Stimulated activated CD8-positive, alpha-beta memory T cell treated with anti-CD3 and anti-CD28 coated beads, Interleukin-4, amount 100 ng/mL, for 24 hours (primary cell): ENCODE measurements around the gene RIC3.

Experiments used
- DNase-seq: peaks from one replicate; pipeline ENCODE4 v3.0.0-alpha.2; 2020; ENCODE audit warnings: low read depth

Gene RIC3

DNA sequence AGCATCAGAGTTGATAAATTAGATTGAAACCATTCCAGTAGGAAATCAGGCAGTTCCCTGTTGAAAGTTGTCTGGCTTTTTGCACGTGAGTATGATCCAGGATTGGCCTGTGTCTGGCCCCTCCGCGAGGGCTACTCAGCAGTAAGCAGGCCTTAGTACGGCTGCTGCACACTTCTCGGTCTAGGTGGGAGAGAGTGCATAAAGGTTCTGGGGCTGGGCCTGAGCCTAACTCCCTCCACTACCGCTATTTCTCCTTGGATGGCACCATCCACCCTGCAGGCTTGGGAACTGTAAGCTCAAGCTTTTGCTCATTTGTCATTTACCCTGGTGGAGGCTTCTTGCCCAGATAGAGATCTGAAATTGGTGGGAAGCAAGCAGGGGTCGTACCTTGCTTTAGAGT, 65.9 kb downstream of the RIC3 start:
- no peak for DNase-seq

DNA sequence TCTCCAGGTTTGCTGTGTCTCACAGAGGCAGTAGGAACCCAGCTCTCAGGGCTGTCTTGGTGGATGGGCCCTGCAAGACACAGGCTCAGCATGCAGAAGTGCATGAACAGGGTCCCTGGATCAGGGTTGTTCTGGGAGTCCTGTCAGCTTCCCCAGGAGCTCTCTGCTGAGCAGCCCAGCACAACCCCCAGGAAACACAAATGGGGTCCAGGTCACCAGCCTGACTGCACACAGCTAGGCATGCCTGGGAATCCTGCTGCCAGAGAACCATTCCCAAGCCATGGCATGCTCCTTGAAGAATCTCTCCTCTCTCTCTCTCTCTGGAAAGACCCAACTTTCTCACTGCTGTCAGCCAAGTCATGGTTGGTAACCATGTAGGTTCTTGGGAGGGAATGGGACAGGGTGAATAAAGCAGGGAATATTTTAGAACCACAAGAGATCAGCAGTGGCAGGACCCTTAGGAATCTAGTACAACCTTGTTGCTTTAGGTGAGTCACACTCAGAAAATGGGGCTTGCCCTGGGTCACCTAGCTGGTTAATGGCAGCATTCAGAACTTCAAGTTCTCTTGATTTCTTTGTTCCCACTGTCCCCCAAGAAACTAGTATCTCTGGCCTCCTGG, 66.4 kb downstream of the RIC3 start:
- no peak for DNase-seq

DNA sequence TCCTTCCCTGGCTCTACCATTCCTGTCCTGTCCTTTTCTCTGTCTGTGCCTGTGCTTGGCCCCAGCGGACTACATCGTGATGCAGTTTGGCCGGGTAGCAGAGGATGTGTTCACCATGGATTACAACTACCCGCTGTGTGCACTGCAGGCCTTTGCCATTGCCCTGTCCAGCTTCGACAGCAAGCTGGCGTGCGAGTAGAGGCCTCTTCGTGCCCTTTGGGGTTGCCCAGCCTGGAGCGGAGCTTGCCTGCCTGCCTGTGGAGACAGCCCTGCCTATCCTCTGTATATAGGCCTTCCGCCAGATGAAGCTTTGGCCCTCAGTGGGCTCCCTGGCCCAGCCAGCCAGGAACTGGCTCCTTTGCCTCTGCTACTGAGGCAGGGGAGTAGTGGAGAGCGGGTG, 67.4 kb downstream of the RIC3 start:
- DNase-seq, result no peak

DNA sequence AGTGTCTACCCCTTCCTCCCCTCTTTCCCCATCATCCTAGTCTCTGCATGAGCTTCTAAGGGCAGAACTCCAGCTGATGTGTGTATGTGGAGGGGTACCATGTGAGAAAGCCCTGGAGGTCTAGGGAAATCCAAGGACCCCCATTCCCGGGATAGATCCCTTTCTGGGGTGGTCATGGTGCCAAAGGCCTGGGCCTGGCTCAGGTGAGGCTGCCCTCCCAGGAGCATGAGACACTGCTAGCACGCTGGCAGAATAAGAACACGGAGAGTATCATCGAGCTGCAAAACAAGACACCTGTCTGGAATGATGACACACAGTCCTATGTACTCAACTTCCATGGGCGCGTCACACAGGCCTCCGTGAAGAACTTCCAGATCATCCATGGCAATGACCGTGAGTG, 68.2 kb downstream of the RIC3 start:
- no peak for DNase-seq

DNA sequence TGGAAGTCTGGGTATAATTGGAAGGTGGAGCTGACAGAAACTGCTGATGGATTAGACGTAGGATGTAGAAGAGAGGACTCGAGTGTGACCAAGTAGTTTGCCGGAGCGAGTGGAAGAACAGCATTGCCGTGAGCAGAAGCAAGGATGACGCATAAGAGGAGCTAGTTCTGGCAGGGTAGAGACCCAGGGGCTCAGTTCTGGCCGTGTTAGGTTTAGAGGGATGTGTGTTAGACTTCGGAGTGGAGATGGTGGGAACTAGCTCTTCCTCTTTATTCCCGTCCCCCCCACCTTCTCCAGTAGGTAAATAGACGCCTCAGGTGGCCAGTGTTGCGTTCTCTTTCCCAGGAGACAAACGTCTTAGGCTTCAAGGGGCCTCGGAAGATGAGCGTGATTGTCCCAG, 68.7 kb downstream of the RIC3 start:
- DNase-seq, result no peak

DNA sequence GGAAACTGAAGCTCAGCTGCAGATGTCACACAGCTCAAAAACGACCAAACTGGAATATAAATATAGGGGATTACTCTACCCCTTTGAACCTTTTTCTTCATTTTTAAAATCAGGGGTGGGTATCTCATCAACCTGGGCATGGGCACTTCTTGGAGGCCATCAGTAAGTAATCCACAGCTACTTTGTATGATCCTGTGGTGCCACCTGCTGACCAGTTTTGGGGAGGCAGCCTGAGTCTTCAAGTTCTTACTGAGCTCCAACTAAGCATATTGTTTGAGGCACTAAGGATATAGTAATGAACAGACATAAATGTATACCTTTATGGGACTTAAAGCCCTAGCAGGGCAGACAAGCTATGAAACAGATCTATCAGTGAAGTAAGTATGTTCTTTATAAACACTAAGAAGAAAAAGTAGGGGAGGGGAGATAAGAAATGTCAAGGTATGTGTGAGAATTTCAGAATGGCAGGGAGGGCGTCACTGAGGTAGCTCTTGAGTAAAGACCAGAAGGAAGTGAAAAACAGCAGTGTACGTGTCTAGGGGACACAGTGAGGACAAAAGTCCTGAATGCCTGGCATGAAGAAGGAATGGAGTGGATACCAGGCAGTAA, 69.4 kb downstream of the RIC3 start:
- DNase-seq, result peak; percentile 58

DNA sequence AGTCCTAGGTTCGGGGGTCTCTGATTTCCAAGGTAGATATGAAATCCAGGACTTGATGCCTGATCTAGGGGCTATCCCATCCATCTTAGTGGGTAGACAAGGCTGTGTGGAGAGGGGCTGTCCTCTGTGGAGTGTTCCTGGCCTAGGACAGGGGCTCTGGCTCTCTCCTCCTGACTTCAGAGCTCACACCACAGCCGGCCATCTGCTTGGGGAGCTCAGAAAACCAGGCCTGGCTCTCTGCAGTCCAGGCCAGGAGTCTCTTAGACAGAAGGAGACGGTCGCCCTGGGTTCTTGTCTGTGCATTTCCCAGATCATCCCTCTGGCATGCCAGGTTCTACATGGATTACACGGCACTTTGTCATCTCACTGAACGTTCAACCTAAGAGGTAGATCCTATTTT, 69.9 kb downstream of the RIC3 start:
- no peak for DNase-seq

DNA sequence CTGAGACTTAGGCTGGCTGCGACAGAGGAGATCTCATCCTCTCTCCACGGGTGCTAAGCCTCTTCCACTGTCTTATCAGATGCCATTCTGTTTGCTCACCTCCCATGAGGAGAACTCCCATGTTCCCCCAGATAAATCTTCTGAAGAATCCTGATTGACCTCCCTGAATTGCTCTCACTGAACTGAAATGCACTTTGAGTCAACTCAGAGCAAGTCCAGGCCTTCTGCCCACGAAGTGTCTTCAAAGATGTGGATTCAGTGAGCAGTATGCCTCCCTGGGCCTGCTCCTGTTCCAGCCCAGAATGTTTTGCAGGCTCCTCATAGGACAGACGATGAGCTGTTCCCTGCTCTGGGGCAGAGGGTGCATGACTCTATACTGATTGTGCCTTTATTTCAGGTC, 70.5 kb downstream of the RIC3 start:
- no peak for DNase-seq

DNA sequence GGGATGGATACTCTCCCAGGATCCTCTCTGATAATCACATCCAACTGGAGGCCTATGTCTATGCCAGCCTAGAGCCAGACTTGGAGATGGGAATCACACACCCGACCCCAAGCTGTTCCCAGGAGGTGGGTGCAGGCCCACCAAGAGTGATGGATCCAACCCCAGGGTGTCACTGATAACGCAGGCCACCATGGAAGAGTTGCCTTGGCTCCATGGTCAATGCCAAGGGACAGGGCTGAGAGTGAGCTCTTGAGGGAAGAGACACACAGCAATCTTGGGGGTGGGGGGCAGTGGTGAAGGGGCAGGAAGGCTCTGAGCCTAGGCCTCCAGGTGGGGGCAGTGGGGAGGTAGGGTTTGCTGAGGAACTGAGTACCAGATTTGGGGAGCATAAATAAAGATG, 70.9 kb downstream of the RIC3 start:
- no peak for DNase-seq

DNA sequence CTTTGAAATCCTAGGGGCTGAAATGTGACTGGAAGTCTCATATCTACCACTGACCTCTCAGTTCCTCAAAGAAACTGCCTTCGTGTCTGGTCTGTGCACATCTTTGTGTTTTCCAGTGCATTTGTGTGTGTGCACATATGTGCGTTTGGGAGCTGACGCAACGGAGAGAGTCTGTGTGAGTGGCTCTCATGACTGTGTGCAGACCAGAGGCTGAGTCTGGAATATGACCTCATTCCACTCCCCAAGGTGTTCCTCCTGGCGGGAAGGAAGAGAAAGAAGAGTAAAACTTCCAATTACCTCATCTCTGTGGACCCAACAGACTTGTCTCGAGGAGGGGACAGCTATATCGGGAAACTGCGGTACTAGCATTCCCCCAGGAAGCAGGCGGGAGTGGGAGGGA, 71.4 kb downstream of the RIC3 start:
- no peak for DNase-seq

DNA sequence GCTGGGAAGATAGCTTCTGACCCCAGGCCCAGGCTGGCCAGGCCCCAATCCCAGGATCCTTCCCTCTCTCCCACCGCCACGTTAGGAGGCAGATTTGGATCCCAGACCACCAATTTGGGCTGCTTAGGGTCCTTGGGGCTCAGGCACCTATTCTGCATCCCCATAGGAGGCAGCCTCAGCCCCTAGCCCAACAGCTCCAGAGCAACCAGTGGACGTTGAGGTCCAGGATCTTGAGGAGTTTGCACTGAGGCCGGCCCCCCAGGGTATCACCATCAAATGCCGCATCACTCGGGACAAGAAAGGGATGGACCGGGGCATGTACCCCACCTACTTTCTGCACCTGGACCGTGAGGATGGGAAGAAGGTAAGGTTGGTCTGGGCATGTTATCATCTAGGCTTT, 71.8 kb downstream of the RIC3 start:
- DNase-seq, result no peak

DNA sequence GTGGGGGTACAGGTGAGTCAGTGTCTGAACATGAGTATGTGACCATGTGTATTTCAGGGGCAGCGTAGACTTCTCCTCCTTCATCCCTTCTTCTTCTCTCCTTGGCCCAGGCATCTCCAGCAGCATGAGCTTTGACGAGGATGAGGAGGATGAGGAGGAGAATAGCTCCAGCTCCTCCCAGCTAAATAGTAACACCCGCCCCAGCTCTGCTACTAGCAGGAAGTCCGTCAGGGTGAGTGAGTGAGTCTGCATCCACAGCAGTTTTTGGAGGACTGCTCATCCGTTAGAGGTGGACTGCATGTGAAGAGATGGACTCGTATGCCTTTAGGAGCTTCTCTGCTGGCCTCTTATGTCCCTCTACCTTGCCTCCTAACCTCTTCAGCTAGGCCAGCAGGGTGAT, 72.2 kb downstream of the RIC3 start:
- no peak for DNase-seq

DNA sequence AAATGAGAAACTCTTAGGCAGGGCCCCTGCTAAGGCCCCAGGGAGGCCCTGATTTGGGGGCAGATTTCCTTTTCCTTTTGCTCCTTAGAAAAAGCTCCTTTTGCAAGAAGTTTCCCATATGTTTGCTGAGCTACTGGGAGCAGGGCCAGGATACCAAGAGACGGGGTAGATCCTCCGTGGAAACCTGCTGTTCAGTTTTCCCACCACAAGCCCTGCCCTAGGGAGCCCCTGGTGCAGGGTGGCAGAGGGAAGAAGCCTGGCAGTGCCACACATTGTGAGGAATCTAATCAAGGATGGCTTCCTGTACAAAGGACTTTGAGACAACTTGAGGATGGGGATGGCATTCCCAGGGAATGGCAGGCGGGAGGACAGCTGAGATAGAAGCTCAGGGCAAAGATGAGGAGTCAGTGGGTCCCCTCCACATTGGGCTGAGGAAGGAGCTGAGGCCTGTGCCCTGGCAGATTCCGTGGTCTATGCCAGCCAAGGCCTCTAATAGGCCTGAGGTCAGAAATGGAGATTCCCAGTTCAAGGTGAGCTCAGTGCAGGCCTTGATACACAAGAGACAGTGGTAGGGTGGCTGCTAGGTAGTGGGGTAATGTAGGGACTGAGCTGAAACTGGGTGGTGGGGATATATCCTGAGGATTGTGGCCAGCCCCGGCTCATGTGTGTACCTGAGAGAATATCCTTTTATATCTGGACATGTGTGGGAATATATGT, 72.9 kb downstream of the RIC3 start:
- no peak for DNase-seq

DNA sequence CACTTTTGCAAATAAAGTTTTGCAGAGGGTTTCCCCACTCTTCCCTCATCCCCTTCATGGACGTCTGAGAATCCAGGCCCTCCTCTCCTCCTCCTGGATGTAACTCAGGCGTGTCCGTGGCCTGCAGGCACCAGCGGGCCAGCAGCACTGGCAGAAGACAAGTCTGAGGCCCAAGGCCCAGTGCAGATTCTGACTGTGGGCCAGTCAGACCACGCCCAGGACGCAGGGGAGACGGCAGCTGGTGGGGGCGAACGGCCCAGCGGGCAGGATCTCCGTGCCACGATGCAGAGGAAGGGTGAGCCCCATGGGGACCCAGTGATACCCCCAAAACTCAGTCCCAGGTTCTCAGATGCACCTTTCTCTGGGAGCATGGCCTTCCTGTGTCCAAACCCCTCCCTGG, 73.5 kb downstream of the RIC3 start:
- no peak for DNase-seq

DNA sequence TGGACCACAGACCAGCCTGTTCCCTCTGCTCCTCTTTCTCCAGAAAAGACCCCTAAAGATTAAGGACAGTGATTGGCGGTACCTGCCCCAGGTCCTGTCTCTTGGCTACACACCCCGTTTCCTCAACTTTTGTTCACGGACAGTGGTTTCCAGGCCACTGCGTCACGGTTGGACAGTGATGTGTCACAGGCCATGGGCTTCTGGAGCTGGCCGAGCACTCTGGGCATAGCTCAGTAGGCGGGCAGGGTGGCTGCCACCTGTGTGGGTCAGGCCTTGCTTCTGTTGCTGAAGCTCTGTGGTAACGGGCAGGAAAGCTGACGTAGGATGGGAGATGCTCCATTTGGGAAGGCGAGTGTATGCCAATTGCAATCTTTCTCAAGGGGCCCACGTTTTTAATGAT, 74.2 kb downstream of the RIC3 start:
- DNase-seq, result no peak

DNA sequence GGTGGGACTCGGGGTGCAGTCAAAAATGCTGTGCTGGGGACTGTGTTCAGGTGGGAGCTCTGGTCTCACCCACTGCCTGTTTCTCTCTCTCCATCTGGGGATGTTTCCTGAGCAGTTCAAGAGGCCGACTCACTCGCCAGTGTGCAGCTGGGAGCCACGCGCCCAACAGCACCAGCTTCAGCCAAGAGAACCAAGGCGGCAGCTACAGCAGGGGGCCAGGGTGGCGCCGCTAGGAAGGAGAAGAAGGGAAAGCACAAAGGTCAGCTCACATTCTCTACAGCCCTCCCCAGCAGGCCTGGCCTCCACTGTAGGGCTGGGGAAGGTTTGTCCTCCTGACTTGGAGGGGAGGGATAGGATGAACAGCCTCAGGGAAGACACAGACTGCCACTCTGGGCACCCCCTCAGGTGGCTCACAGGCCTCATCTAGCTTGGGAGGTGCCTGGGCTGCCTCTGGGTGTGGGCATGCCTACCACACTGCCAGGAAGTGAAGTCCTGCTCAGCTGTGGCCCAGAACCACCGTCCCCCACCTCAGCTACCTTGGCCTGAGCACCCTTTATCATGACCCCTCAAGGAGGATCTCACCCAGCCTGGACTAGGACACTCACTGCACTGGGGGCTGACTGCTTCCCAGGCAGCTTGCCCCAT, 74.8 kb downstream of the RIC3 start:
- DNase-seq, result no peak

DNA sequence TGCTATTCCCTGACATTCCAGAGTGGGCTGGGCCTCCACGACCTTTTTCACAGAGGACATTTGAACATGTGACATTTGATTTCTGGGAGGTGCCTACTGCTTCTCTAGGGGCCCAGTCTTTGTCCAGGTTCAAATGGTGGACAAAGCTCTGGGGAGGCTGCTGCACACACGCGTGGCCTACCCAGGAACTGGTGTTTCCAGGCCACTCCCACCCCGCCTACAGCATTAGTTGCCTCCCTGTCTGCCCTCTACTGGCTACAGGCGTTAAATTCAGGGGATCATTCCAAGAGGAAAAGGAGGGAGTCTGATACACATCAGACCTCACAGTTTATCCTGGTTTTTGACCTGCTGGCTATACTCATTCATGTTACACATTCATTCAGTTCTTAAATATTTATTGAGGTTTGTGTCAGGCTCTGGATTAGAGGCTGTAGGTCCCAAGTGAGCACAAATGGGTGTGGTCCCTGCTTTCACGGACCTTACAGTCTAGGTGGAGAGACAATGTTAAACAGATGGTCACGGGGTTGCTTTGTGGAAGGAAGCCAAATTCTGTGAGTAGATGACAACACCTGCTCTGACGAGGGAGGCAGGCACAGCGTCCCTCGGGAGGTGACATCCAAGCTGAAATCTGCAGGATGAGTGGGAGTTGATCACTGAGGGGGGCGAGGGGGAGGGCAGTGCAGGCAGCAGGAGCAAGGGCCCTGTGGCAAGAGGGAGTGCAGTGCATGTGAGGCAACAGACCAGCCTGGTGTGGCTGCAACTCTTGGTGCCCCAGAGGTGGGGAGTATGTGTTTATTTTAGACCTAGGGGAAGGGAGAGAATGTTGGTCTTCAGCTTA, 76.0 kb downstream of the RIC3 start:
- DNase-seq, result peak; percentile 23

DNA sequence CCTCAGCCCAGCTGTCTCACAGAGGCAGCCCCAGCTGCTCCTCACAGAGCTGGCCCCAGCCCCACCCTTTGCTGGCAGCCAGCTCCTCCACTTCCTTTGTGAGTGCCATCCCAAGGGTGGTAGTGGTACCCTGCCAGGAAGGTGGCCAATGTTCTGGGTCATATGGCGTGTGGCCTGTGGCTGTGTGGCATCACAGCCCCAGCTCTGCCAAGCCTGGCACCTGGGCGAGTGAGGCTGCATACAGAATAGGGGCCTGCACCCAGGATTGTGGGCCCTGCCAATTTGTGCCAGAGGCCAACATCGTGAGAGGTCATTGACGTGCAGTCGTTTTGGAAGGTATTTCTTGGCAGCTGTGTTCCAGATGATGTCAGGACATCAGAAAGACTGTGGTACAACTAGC, 77.1 kb downstream of the RIC3 start:
- no peak for DNase-seq

DNA sequence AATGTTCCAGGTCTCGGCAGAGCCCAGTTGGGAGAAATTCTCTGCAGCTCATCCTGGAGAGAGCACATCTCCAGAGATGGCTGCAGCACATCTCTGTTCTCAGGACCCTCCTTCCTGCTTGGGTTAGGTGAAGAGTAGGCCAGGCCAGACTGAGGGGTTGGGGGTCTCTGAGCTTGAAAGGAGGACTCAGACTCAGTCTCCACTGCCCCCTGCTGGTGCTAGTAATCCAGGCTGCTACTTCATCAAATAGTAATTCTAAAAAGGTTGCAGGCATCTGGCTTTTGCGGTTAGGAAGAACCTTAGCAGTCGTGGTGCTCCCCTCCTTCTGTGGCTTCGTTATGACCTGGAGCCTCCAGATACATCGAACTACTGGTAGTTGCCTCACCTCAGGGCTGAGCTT, 78.1 kb downstream of the RIC3 start:
- peak; percentile 10 for DNase-seq

DNA sequence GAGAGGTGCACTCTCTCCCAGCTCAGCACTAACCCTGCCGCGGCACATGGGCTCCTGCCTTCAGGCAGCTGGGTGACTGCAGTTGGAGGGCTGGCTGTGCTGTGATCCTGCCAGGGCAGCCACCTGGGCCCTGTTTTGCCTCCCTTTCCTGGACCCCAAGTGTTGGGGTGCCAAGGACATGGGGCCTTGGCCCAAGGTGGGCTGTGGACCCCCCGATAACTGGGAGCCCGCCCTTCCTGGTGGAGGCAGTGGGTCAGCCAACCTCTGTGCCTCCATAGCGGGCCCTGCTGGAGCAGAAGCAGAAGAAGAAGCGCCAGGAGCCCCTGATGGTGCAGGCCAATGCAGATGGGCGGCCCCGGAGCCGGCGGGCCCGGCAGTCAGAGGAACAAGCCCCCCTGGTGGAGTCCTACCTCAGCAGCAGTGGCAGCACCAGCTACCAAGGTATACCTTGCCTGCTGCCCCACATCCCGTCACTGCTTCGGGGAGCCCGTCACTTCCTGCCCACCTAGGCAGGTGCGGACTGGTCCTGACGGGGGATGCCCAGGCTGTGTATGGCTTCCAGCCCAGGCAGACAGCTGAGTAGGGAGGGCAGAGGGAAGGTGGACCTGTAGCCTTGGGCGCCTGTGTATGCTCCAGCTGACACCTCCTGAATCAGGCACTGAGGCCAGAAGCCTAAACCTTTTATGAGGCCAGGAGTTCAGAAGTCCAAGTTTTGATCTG, 78.9 kb downstream of the RIC3 start:
- no peak for DNase-seq

DNA sequence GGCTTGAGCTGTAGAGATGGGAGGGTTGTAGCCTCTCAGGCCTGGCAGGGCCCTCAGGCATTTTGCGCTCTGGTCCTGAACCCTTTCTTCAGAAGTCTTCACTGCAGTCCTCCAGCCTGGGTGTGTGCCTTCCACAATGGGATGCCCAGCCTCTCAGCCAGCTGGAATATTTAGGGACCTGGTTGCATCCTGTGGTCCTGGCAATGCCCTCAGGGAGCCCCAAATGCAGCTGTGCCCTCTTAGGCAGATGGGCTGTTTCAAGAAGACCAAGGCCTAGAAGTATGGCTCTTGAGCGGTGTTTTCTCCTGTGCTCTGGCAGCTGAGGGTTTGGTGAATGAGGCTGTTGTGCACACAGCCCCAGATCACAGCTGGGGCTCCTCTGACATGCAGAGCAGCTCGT, 81.1 kb downstream of the RIC3 start:
- DNase-seq, result no peak

DNA sequence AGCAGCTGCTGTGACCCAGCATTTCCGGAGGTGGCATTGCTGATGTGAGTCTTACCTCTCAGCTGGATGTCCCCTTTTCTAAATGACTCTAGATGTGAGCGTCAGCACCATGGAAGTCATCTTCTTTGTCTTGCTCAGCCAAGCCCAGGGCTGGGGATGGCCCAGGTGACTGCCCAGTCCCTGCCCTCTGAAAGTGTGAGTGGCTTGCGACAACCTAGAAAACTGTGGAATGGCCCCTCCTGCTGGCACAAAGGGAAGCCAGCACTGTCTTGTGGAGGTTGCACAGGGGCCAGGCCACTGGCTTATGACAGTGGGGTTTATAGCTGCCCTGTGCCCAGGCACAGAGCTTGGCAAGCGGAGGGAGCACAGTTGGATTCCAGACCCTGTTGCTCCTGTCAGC, 81.6 kb downstream of the RIC3 start:
- no peak for DNase-seq
